HFFc6 (cell line): ENCODE data around the gene GPRIN1. TPM values are rescaled to one million over a fixed set of nuclear protein-coding genes. Genes with fewer than 3 reads are reported as not detected.

Source experiments
- DNase-seq: peaks from one replicate; pipeline ENCODE4 v3.0.0-alpha.2; 2018
- H3K27ac Mint-ChIP-seq: 2 replicates; pipeline ENCODE4 v1.8.0; 2020; ENCODE audit warnings: mild to moderate bottlenecking, mixed read lengths
- H3K27me3 Mint-ChIP-seq: 2 replicates; pipeline ENCODE4 v1.8.0; 2021; ENCODE audit warnings: mild to moderate bottlenecking, moderate library complexity, mixed read lengths; ENCODE audit not compliant: insufficient read depth
- H3K36me3 Mint-ChIP-seq: 2 replicates; pipeline ENCODE4 v1.8.0; 2021; ENCODE audit warnings: low read depth, mixed read lengths
- H3K4me1 Mint-ChIP-seq: 2 replicates; pipeline ENCODE4 v1.8.0; 2020; ENCODE audit warnings: low read depth, mixed read lengths
- H3K4me3 Mint-ChIP-seq: 2 replicates; pipeline ENCODE4 v1.8.0; 2020; ENCODE audit warnings: mild to moderate bottlenecking, moderate library complexity, mixed read lengths
- H3K9me3 Mint-ChIP-seq: 2 replicates; pipeline ENCODE4 v1.8.0; 2020; ENCODE audit warnings: mild to moderate bottlenecking, mixed read lengths
- CTCF ChIP-seq: fragments of 200-600 bp; sonication (generic); IDR thresholded peaks from 2 replicates; pipeline ENCODE4 v1.5.0; 2021; ENCODE audit warnings: antibody characterized with exemption, mild to moderate bottlenecking
- total RNA-seq, 6 experiments: library from RNA; stranded (reverse); fragmentation: NEBNext Ultra II Directional; extraction: Animal tissue kit (Norgen Biotek cat#: 25700); gene quantifications; 2 replicates in 1 of 6; 3 replicates in 5 of 6; pipeline ENCODE4 v1.2.3, GENCODE V29; 2021

GPRIN1 gene
- total RNA-seq, 6 experiments from 2014 or later, result 2.3 to 5.4 (median 2.6) TPM

- no peak overlapping the region for H3K27ac Mint-ChIP-seq
- peak; percentile 53 for TF ChIP-seq CTCF
- no peaks in the 10 kb centered on the region for H3K9me3 Mint-ChIP-seq
- no peak overlapping the region for H3K4me3 Mint-ChIP-seq
- H3K36me3 Mint-ChIP-seq, result no peaks in the 10 kb centered on the region
- H3K4me1 Mint-ChIP-seq, result no peaks in the 10 kb centered on the region
- peaks cover 41% of the 10 kb centered on the region for H3K27me3 Mint-ChIP-seq
- no peak for DNase-seq
These were observed 39.9 kb downstream of the GPRIN1 start for GRCh38 chr5:176570044-176570443.

GRCh38 chr5:176568657-176569056 lies 41.3 kb downstream of the GPRIN1 start:
- TF ChIP-seq CTCF, result no peak
- H3K4me3 Mint-ChIP-seq, result no peak overlapping the region
- no peaks in the 10 kb centered on the region for H3K9me3 Mint-ChIP-seq
- H3K4me1 Mint-ChIP-seq, result no peaks in the 10 kb centered on the region
- H3K36me3 Mint-ChIP-seq, result no peaks in the 10 kb centered on the region
- DNase-seq, result no peak
- no peak overlapping the region for H3K27ac Mint-ChIP-seq
- H3K27me3 Mint-ChIP-seq, result peaks cover 47% of the 10 kb centered on the region

- H3K36me3 Mint-ChIP-seq, result no peaks in the 10 kb centered on the region
- no peaks in the 10 kb centered on the region for H3K4me1 Mint-ChIP-seq
- no peak for DNase-seq
- no peak overlapping the region for H3K27ac Mint-ChIP-seq
- H3K4me3 Mint-ChIP-seq, result no peak overlapping the region
- H3K27me3 Mint-ChIP-seq, result peaks cover 39% of the 10 kb centered on the region
- no peak for TF ChIP-seq CTCF
- no peaks in the 10 kb centered on the region for H3K9me3 Mint-ChIP-seq
These were observed 44.1 kb downstream of the GPRIN1 start for GRCh38 chr5:176565760-176566288.

- peaks cover 35% of the 10 kb centered on the region for H3K27me3 Mint-ChIP-seq
- no peak for DNase-seq
- H3K4me1 Mint-ChIP-seq, result no peaks in the 10 kb centered on the region
- TF ChIP-seq CTCF, result no peak
- no peaks in the 10 kb centered on the region for H3K9me3 Mint-ChIP-seq
- no peaks in the 10 kb centered on the region for H3K36me3 Mint-ChIP-seq
- no peak overlapping the region for H3K27ac Mint-ChIP-seq
- no peak overlapping the region for H3K4me3 Mint-ChIP-seq
These were observed 46.0 kb downstream of the GPRIN1 start for GRCh38 chr5:176564002-176564401.

GRCh38 chr5:176562189-176562588 lies 47.8 kb downstream of the GPRIN1 start:
- H3K4me1 Mint-ChIP-seq, result no peaks in the 10 kb centered on the region
- no peaks in the 10 kb centered on the region for H3K36me3 Mint-ChIP-seq
- no peak overlapping the region for H3K4me3 Mint-ChIP-seq
- no peak for TF ChIP-seq CTCF
- no peak overlapping the region for H3K27ac Mint-ChIP-seq
- H3K27me3 Mint-ChIP-seq, result peaks cover 28% of the 10 kb centered on the region
- no peaks in the 10 kb centered on the region for H3K9me3 Mint-ChIP-seq
- no peak for DNase-seq

GRCh38 chr5:176561259-176561658 lies 48.7 kb downstream of the GPRIN1 start:
- DNase-seq, result no peak
- Mint-ChIP-seq H3K4me1 (no peaks in the 10 kb centered on the region), H3K36me3 (no peaks in the 10 kb centered on the region), H3K9me3 (no peaks in the 10 kb centered on the region), H3K27ac (no peak overlapping the region), H3K4me3 (no peak overlapping the region), H3K27me3 (peaks cover 23% of the 10 kb centered on the region)
- TF ChIP-seq CTCF, result no peak
